Measurements from ENCODE around the gene MTHFS. TPM values are rescaled to one million over a fixed set of nuclear protein-coding genes. Genes with fewer than 3 reads are reported as not detected.

The MTHFS gene
- total and polyA plus RNA-seq, 2 donors (not counting 3 experiments of a cell fraction or from before 2014, with no cell fraction given): 9.3 to 15.7 TPM

- dilution Hi-C loops (cut with MboI; ENCODE audit: extremely low pct_ligation_motif_present, low sequenced_read_pairs): no loop called here
Observed at GRCh38 chr15:79922512-79923078, 25.8 kb upstream of the MTHFS start.

More at GRCh38 chr15:79922512-79923078, 25.8 kb upstream of the MTHFS start:
- FAIRE-seq (no peak), DNase-seq (ENCODE audit: low read depth, low spot score) (no peak)
- no TSS peak for BruUV-seq (replicated peaks)
- no peaks in the 10 kb centered on the region for H3K9me1 ChIP-seq (replicated peaks; ENCODE audit: control insufficient read depth, extremely low read depth, insufficient read depth, low read length)
- H3K4me3 ChIP-seq (replicated peaks in 1 of 3; ENCODE audit: insufficient read depth in 1 of 3, low read depth in 1 of 3, low read length in 3 of 3): peak overlapping the region; percentile 87 to 96 (median 92)
- H3K4me1 ChIP-seq (ENCODE audit: control insufficient read depth, extremely low read depth, insufficient read depth, low read length): peaks cover 10% of the 10 kb centered on the region
- peak overlapping the region; percentile 72 for H3K4me2 ChIP-seq (ENCODE audit: insufficient read depth, low read length)
- CTCF ChIA-PET: interaction anchor here (0.8 to 1.9 kb wide), 10 partner anchors 9 to 583 kb away, joined by 3 to 10 read pairs (median 4); partner anchors contain the start of gene ZFAND6
- no peaks in the 10 kb centered on the region for H4K20me1 ChIP-seq (replicated peaks; ENCODE audit: control insufficient read depth, extremely low read depth, insufficient read depth, low read length)
- H3K27ac ChIP-seq (ENCODE audit: insufficient read depth, low read depth, low read length): no peak overlapping the region
- peaks cover 15% of the 10 kb centered on the region for H3K79me2 ChIP-seq (ENCODE audit: control insufficient read depth, insufficient read depth, low read length)
- intact Hi-C loops (cut with micrococcal nuclease): loop anchor here (1.0 to 5.0 kb wide), 7 partner anchors 26 to 280 kb away; partner anchors contain the start of genes FAH and ZFAND6
- H3K27me3 ChIP-seq (ENCODE audit: control insufficient read depth in 2 of 2, insufficient read depth in 2 of 2, low read length in 2 of 2): no peaks in the 10 kb centered on the region
- H3K9ac ChIP-seq (replicated peaks; ENCODE audit: extremely low read depth, insufficient read depth, low read length): peak overlapping the region; percentile 75
- POLR2A ChIA-PET: interaction anchor here (0.6 to 1.2 kb wide), 3 partner anchors 45 to 137 kb away, joined by 3 to 5 read pairs (median 3); partner anchors contain the start of gene ZFAND6
- peak overlapping the region; percentile 97 for H2AFZ ChIP-seq (ENCODE audit: low read depth, low read length)
- TF ChIP-seq MAX (IDR thresholded peaks at IDR 0.05; ENCODE audit: insufficient read depth, insufficient read length) (no peak), JUN (IDR thresholded peaks at IDR 0.05; ENCODE audit: borderline replicate concordance, insufficient read depth, insufficient read length, low read depth) (no peak), FOS (IDR thresholded peaks at IDR 0.05; ENCODE audit: borderline replicate concordance, insufficient read depth, low read length) (no peak), POLR2AphosphoS5 (IDR thresholded peaks at IDR 0.05; ENCODE audit: insufficient read depth, low read depth, low read length) (no peak), CTCF (IDR thresholded peaks at IDR 0.05; ENCODE audit: extremely low read depth in 1 of 2, insufficient read depth in 1 of 2, low read depth in 1 of 2, low read length in 2 of 2) (no peak)
- no peaks in the 10 kb centered on the region for H3K36me3 ChIP-seq (ENCODE audit: control insufficient read depth in 2 of 2, extremely low read depth in 1 of 2, insufficient read depth in 2 of 2, low read length in 2 of 2)
- H3K9me3 ChIP-seq (replicated peaks; ENCODE audit: control insufficient read depth, insufficient read depth, low read length): no peaks in the 10 kb centered on the region

All from endothelial cell of umbilical vein (primary cell).